ENCODE data around the gene POLRMT.

DNA sequence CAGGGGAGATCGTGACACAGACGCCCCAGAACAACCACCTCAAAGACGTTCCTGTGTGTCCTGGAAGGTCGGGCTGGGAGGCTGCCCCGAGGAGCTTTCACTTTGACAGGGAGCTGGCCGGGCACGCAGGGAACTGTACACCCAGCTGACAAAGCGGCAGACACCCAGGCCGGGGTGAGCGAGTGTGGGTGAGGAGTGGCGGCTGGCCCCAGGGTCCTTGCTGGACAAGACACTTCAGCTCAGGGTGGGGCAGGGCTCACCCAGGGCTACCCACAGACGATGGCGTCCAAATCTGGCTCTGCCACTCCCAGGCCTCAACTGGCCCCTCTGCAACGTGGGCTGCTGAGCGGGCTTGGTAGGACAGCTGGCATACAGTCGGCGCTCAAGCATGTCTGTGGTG, 8.4 kb upstream of the POLRMT start:
- TF ChIP-seq POLR2A (IDR thresholded peaks at IDR 0.05), result no peak
- no peak for TF ChIP-seq EP300 (IDR thresholded peaks at IDR 0.05)
